ENCODE measurements around the gene PRADC1.

DNA sequence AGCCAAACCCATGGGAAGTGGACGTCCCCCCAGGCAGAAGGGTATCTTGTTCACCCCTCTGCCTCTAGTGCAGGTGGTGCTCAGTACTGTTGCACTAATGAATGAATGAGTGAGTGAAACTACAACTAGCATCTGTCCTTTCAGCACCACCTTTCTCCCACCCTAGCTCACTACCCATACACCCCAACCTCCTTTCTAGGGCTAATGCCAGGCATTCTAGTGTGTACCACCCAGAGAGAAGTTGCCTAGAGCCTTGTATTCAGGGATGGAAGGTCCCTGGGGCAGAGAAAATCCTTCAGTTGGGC is 23.5 kb upstream of the PRADC1 start:
- no peak for TF ChIP-seq POLR2A (IDR thresholded peaks at IDR 0.05)
- TF ChIP-seq, protein P1, sequence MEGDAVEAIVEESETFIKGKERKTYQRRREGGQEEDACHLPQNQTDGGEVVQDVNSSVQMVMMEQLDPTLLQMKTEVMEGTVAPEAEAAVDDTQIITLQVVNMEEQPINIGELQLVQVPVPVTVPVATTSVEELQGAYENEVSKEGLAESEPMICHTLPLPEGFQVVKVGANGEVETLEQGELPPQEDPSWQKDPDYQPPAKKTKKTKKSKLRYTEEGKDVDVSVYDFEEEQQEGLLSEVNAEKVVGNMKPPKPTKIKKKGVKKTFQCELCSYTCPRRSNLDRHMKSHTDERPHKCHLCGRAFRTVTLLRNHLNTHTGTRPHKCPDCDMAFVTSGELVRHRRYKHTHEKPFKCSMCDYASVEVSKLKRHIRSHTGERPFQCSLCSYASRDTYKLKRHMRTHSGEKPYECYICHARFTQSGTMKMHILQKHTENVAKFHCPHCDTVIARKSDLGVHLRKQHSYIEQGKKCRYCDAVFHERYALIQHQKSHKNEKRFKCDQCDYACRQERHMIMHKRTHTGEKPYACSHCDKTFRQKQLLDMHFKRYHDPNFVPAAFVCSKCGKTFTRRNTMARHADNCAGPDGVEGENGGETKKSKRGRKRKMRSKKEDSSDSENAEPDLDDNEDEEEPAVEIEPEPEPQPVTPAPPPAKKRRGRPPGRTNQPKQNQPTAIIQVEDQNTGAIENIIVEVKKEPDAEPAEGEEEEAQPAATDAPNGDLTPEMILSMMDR (IDR thresholded peaks at IDR 0.05), result no peak
